Breast epithelium (tissue), 3 donors: Measurements from ENCODE around the gene PCP2.

Experiments used
- CTCF ChIP-seq, 3 donors: fragments of 450-650 bp; IDR thresholded peaks; one replicate each; pipeline ENCODE4 v1.5.1; 2016 to 2017; ENCODE audit warnings: antibody characterized with exemption in 3 of 3, mild to moderate bottlenecking in 3 of 3, moderate library complexity in 3 of 3
- POLR2AphosphoS5 ChIP-seq, 3 donors: sonication (generic); formaldehyde crosslinking; IDR thresholded peaks; one replicate each; pipeline ENCODE4 v1.6.1; 2017; ENCODE audit warnings: antibody characterized with exemption in 3 of 3

GRCh38 chr19:7645163-7645562 lies 11.6 kb upstream of the PCP2 start:
- TF ChIP-seq POLR2AphosphoS5 (IDR thresholded peaks at IDR 0.05) (no peak), CTCF (IDR thresholded peaks at IDR 0.05) (no peak)
